Heart right ventricle (tissue), 16 donors: ENCODE data around the gene PLEKHJ1. TPM values are rescaled to one million over a fixed set of nuclear protein-coding genes. Genes with fewer than 3 reads are reported as not detected.

Experiments used
- ATAC-seq, 8 donors: fragments of 200-7000 bp; cut with Tn5 transposase; one replicate each; pipeline ENCODE4 v1.9.1; 2020; ENCODE audit warnings: mild to moderate bottlenecking in 8 of 8, moderate library complexity in 8 of 8, moderate number of reproducible peaks in 1 of 8
- DNase-seq, 2 donors: peaks; one replicate each; pipeline ENCODE4 v3.0.0-alpha.2; 2020
- H3K27ac ChIP-seq, 10 donors: fragments of 200-600 bp; sonication (generic) in 2 of 10; one replicate each; pipeline versions ENCODE4 v1.5.0 to v1.8.0; 2020 to 2022; ENCODE audit warnings: mild to moderate bottlenecking in 3 of 10
- H3K27me3 ChIP-seq, 7 donors: fragments of 200-600 bp; one replicate each; pipeline ENCODE4 v1.8.0; 2021 to 2022; ENCODE audit warnings: mild to moderate bottlenecking in 2 of 7
- H3K36me3 ChIP-seq, 9 donors: fragments of 200-600 bp; sonication (generic) in 1 of 9; one replicate each; pipeline versions ENCODE4 v1.5.0 to v1.8.0; 2020 to 2022; ENCODE audit warnings: mild to moderate bottlenecking in 2 of 9
- H3K4me1 ChIP-seq, 9 donors: fragments of 200-600 bp; sonication (generic) in 1 of 9; one replicate each; pipeline versions ENCODE4 v1.5.0 to v1.8.0; 2020 to 2022; ENCODE audit warnings: mild to moderate bottlenecking in 4 of 9
- H3K4me3 ChIP-seq, 10 donors: fragments of 200-600 bp; sonication (generic) in 2 of 10; one replicate each; pipeline versions ENCODE4 v1.5.0 to v1.8.0; 2020 to 2022; ENCODE audit warnings: mild to moderate bottlenecking in 7 of 10, moderate library complexity in 2 of 10
- H3K9me3 ChIP-seq, 11 donors: fragments of 200-600 bp in 10 of 11; sonication (generic) in 2 of 11; one replicate each; pipeline versions ENCODE4 v1.5.0 to v1.8.0; 2013 to 2022; ENCODE audit warnings: mild to moderate bottlenecking in 2 of 11, control low read depth in 1 of 11, moderate library complexity in 1 of 11
- CTCF ChIP-seq, 9 donors: fragments of 200-600 bp; sonication (generic) in 2 of 9; IDR thresholded peaks; one replicate each; pipeline versions ENCODE4 v1.5.0 to v1.8.0; 2021 to 2022; ENCODE audit warnings: antibody characterized with exemption in 9 of 9, mild to moderate bottlenecking in 5 of 9, moderate library complexity in 1 of 9
- WGBS, 2 donors: extraction: QIAGEN DNeasy Blood & Tissue Kit; methylation state at CpG; one replicate each; pipeline ENCODE4 v1.1.7; 2013; ENCODE audit warnings: inconsistent platforms in 1 of 2; 5-methylcytosine and 5-hydroxymethylcytosine counted together
- intact Hi-C, 10 donors: fragments of 100-400 bp; cut with DNase I; formaldehyde crosslinking; loops; one replicate each; pipeline versions ENCODE4 v1.11.1 to v1.14.2; 2022
- polyA plus RNA-seq, 2 donors: library from polyadenylated mRNA; stranded (reverse); fragments of 200-250 nt; gene quantifications; one replicate each; pipeline ENCODE4 v1.2.3, GENCODE V29; 2013
- total RNA-seq, 10 donors: library from RNA; stranded (reverse); fragmentation: NEBNext Ultra II Directional in 3 of 10; extraction: Animal tissue kit (Norgen Biotek cat#: 25700) in 3 of 10; gene quantifications; one replicate each; pipeline versions ENCODE4 v1.2.1 to v1.2.4, GENCODE V29; 2021 to 2023
- donor health status: Arrhythmogenic right ventricular cardiomyopathy.
- donor health status: ischemic (EF 13 %, LVEDD 7.1; RV severe dilation, severe dysfunction).
- donor health status: healthy with polysubstance abuse.
- donor health status: DM: no; HTN: yes; CAD: no.
- donor health status: DM: no; HTN: no; CAD: no.
- donor health status: ischemic (EF 25% LVEDD 6.9; RV normal size, moderate dysfunction).
- donor health status: ischemic (EF 25% LVEDD 5.7; RV mildly dilated, moderate dysfunction).
- donor health status: healthy.
- donor health status: DM: yes; HTN: yes; CAD: no.
- donor health status: Ischemic cardiomyopathy.
- donor health status: ischemic (EF 35%, LVEDD 5.7; RV mildly dilated, moderate dysfunction).
- donor health status: nonischemic (EF 11% LVEDD 7.7; RV severe dilation, severe dysfunction).
- donor health status: DM: yes; HTN: yes; CAD: no.
- donor health status: PGD.
- donor health status: ischemic (EF 29% LVEDD 5.4; RV normal size, mild dysfunction).
- donor health status: nonischemic (EF 23%, LVEDD 6.1; RV moderate dilation, normal function).

The PLEKHJ1 gene
- total and polyA plus RNA-seq, 12 donors: 40.0 to 103 (median 46.8) TPM

- TF ChIP-seq CTCF (IDR thresholded peaks at IDR 0.05): no peak
- Histone ChIP-seq H3K9me3 (no peaks in the 10 kb centered on the region), H3K27ac (no peak overlapping the region), H3K4me3 (no peak overlapping the region), H3K36me3 (peaks cover 6 to 97% (median 50%) of the 10 kb centered on the region in 9 donors), H3K27me3 (no peaks in the 10 kb centered on the region), H3K4me1 (peaks cover 0 to 20% (median 4%) of the 10 kb centered on the region in 9 donors)
- intact Hi-C loops: loop anchor here in 1 of 10 donors (10.0 kb wide), 1 partner anchor 51 kb away; no protein-coding TSS in a partner anchor
- DNase-seq (no peak), ATAC-seq (no peak)
- WGBS, 2 donors: 94 to 95% methylated on average over 59 of the region's 59 CpGs
Observed at GRCh38 chr19:2226051-2226839, 9.9 kb downstream of the PLEKHJ1 start.

- TF ChIP-seq CTCF (IDR thresholded peaks at IDR 0.05): no peak
- Histone ChIP-seq H3K9me3 (no peaks in the 10 kb centered on the region), H3K4me3 (no peak overlapping the region), H3K27me3 (no peaks in the 10 kb centered on the region), H3K4me1 (peaks cover 0 to 20% (median 5%) of the 10 kb centered on the region in 9 donors), H3K27ac (no peak overlapping the region), H3K36me3 (peaks cover 6 to 98% (median 50%) of the 10 kb centered on the region in 9 donors)
- intact Hi-C loops: loop anchor here in 1 of 10 donors (10.0 kb wide), 1 partner anchor 51 kb away; no protein-coding TSS in a partner anchor
- ATAC-seq: no peak
- 96 to 97% methylated on average over 32 of the region's 32 CpGs for WGBS, 2 donors
- DNase-seq: no peak
Observed at GRCh38 chr19:2225415-2226050, 10.6 kb downstream of the PLEKHJ1 start.

DNA sequence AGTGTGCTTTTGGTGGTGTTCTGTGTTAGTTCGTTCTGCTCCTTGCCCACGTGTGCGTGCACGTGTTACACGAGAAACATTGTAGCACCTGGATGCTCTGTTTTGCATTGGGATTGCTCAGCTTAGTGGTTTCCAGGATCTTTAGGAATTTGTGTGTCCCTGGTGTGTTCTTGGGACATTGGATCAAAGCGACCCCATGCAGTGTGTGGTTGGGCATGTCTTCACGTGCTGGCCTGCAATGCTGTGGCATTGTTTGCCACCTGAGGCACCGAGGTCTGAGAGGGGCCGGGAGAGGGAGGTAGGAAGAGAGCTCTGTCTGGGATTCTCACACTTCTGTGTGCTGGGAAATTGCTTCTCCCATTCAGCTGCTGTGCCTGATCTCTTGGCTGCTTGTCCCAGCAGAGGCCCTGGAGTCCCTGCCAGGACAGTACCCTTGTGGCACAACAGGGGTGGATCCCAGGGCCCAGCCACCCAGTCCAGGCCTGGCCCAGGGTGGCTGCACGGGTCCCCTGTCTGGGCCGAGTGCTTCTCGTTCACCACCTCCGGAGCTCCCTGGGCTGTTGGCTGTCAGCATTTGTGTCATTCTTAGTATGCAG lies 11.3 kb downstream of the PLEKHJ1 start:
- H3K36me3 ChIP-seq: peaks cover 6 to 98% (median 45%) of the 10 kb centered on the region in 9 donors
- peaks cover 0 to 20% (median 5%) of the 10 kb centered on the region in 9 donors for H3K4me1 ChIP-seq
- WGBS, 2 donors: 86% methylated on average over 13 of the region's 13 CpGs
- no peaks in the 10 kb centered on the region for H3K9me3 ChIP-seq
- intact Hi-C loops: loop anchor here in 1 of 10 donors (10.0 kb wide), 1 partner anchor 50 kb away; no protein-coding TSS in a partner anchor
- H3K4me3 ChIP-seq: no peak overlapping the region
- DNase-seq: no peak
- no peaks in the 10 kb centered on the region for H3K27me3 ChIP-seq
- ATAC-seq: peak in 1 of 8 donors; percentile 26
- TF ChIP-seq CTCF (IDR thresholded peaks at IDR 0.05): no peak
- H3K27ac ChIP-seq: no peak overlapping the region

GRCh38 chr19:2223959-2224358 lies 12.2 kb downstream of the PLEKHJ1 start:
- ATAC-seq (no peak), DNase-seq (no peak)
- H3K4me3 ChIP-seq: no peak overlapping the region
- no peak overlapping the region for H3K27ac ChIP-seq
- intact Hi-C loops: loop anchor here in 1 of 10 donors (10.0 kb wide), 1 partner anchor 49 kb away; no protein-coding TSS in a partner anchor
- peaks cover 6 to 98% (median 40%) of the 10 kb centered on the region in 9 donors for H3K36me3 ChIP-seq
- no peaks in the 10 kb centered on the region for H3K27me3 ChIP-seq
- peaks cover 0 to 20% (median 5%) of the 10 kb centered on the region in 9 donors for H3K4me1 ChIP-seq
- no peaks in the 10 kb centered on the region for H3K9me3 ChIP-seq
- WGBS, 2 donors: 90 to 92% methylated on average over 14 of the region's 14 CpGs
- no peak for TF ChIP-seq CTCF (IDR thresholded peaks at IDR 0.05)
